Adrenal gland (tissue), 5 donors: ENCODE data around the gene WDR53.
"Not testable (repeated sequence)": the region's sequence is repeated elsewhere in the genome, so short reads cannot be mapped to it uniquely, and the experiment has no call there.

ENCODE experiments used
- POLR2A ChIP-seq, 2 donors: fragments of 450-650 bp; IDR thresholded peaks; one replicate each; pipeline ENCODE4 v1.6.1; 2017; ENCODE audit warnings: antibody characterized with exemption in 2 of 2, mild to moderate bottlenecking in 2 of 2, moderate library complexity in 1 of 2
- TF ChIP-seq, protein P1 (sequence below), 6 experiments: fragments of 450-650 bp in 4 of 6; fragments of 200-600 bp in 2 of 6; sonication (generic) in 1 of 6; IDR thresholded peaks; 1 replicate in 5 of 6; 2 replicates in 1 of 6; pipeline versions ENCODE4 v1.5.1 to v1.8.0; 2016 to 2021; ENCODE audit warnings: antibody characterized with exemption in 6 of 6, mild to moderate bottlenecking in 2 of 6, moderate library complexity in 1 of 6
- donor health status: DM: no; HTN: no; CAD: no.

DNA sequence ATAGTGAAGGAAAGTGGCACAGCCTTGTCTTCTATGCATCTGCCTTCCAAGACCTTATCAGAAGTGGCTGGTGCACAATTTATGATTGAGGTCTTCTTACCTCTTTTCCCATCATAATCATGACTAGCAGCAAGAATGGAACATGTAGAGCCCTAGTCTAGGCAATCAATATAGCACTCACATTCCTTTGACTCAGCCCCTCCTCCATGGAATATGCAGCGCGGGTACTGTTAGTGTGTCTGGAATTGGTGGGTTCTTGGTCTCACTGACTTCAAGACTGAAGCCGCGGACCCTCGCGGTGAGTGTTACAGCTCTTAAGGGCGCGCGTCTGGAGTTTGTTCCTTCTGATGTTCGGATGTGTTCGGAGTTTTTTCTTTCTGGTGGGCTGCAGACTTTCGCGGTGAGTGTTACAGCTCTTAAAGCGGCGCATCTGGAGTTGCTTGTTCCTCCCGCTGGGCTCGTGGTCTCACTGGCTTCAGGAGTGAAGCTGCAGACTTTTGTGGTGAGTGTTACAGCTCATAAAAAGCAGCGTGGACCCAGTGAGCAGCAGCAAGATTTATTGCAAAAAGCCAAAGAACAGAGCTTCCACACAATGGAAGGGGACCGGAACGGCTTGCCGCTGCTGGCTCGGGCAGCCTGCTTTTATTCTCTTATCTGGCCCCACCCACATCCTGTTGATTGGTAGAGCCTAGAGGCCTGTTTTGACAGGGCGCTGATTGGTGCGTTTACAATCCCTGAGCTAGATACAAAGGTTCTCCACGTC is 29.8 kb upstream of the WDR53 start:
- TF ChIP-seq, protein P1, sequence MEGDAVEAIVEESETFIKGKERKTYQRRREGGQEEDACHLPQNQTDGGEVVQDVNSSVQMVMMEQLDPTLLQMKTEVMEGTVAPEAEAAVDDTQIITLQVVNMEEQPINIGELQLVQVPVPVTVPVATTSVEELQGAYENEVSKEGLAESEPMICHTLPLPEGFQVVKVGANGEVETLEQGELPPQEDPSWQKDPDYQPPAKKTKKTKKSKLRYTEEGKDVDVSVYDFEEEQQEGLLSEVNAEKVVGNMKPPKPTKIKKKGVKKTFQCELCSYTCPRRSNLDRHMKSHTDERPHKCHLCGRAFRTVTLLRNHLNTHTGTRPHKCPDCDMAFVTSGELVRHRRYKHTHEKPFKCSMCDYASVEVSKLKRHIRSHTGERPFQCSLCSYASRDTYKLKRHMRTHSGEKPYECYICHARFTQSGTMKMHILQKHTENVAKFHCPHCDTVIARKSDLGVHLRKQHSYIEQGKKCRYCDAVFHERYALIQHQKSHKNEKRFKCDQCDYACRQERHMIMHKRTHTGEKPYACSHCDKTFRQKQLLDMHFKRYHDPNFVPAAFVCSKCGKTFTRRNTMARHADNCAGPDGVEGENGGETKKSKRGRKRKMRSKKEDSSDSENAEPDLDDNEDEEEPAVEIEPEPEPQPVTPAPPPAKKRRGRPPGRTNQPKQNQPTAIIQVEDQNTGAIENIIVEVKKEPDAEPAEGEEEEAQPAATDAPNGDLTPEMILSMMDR (IDR thresholded peaks at IDR 0.05): not testable (repeated sequence)
- TF ChIP-seq POLR2A (IDR thresholded peaks at IDR 0.05): not testable (repeated sequence)
